Measurements from ENCODE around the gene H1-8. TPM values are rescaled to one million over a fixed set of nuclear protein-coding genes. Genes with fewer than 3 reads are reported as not detected.

The H1-8 gene
- total RNA-seq, 1 donor from 2014 or later, result not detected

GRCh38 chr3:129585949-129586657 is 43.1 kb downstream of the H1-8 start:
- no peak for TF ChIP-seq CTCF (IDR thresholded peaks at IDR 0.05; ENCODE audit: insufficient read depth, low read length, poor library complexity, severe bottlenecking)
- H3K27me3 ChIP-seq (ENCODE audit: control insufficient read depth, insufficient read depth, low read length), result no peaks in the 10 kb centered on the region
- no peak overlapping the region for H3K4me3 ChIP-seq (ENCODE audit: low read depth, low read length)
- DNase-seq (ENCODE audit: low read depth), result no peak
- H3K36me3 ChIP-seq (ENCODE audit: control insufficient read depth, insufficient read depth, low read length), result no peaks in the 10 kb centered on the region

GRCh38 chr3:129586746-129587430 is 43.9 kb downstream of the H1-8 start:
- DNase-seq (ENCODE audit: low read depth), result no peak
- H3K27me3 ChIP-seq (ENCODE audit: control insufficient read depth, insufficient read depth, low read length), result no peaks in the 10 kb centered on the region

GRCh38 chr3:129587566-129588210 is 44.7 kb downstream of the H1-8 start:
- H3K4me3 ChIP-seq (ENCODE audit: low read depth, low read length), result no peak overlapping the region
- H3K36me3 ChIP-seq (ENCODE audit: control insufficient read depth, insufficient read depth, low read length), result no peaks in the 10 kb centered on the region
- TF ChIP-seq CTCF (IDR thresholded peaks at IDR 0.05; ENCODE audit: insufficient read depth, low read length, poor library complexity, severe bottlenecking), result no peak
- no peaks in the 10 kb centered on the region for H3K27me3 ChIP-seq (ENCODE audit: control insufficient read depth, insufficient read depth, low read length)
- DNase-seq (ENCODE audit: low read depth), result no peak

More at GRCh38 chr3:129586746-129587430, 43.9 kb downstream of the H1-8 start:
- H3K36me3 ChIP-seq (ENCODE audit: control insufficient read depth, insufficient read depth, low read length), result no peaks in the 10 kb centered on the region
- no peak for TF ChIP-seq CTCF (IDR thresholded peaks at IDR 0.05; ENCODE audit: insufficient read depth, low read length, poor library complexity, severe bottlenecking)
- no peak overlapping the region for H3K4me3 ChIP-seq (ENCODE audit: low read depth, low read length)

GRCh38 chr3:129590215-129590614 is 47.2 kb downstream of the H1-8 start:
- TF ChIP-seq CTCF (IDR thresholded peaks at IDR 0.05; ENCODE audit: insufficient read depth, low read length, poor library complexity, severe bottlenecking), result no peak
- H3K36me3 ChIP-seq (ENCODE audit: control insufficient read depth, insufficient read depth, low read length), result no peaks in the 10 kb centered on the region
- H3K4me3 ChIP-seq (ENCODE audit: low read depth, low read length), result no peak overlapping the region
- DNase-seq (ENCODE audit: low read depth), result no peak
- no peaks in the 10 kb centered on the region for H3K27me3 ChIP-seq (ENCODE audit: control insufficient read depth, insufficient read depth, low read length)

- no peaks in the 10 kb centered on the region for H3K27me3 ChIP-seq (ENCODE audit: control insufficient read depth, insufficient read depth, low read length)
- no peak overlapping the region for H3K4me3 ChIP-seq (ENCODE audit: low read depth, low read length)
- DNase-seq (ENCODE audit: low read depth), result no peak
- TF ChIP-seq CTCF (IDR thresholded peaks at IDR 0.05; ENCODE audit: insufficient read depth, low read length, poor library complexity, severe bottlenecking), result no peak
- no peaks in the 10 kb centered on the region for H3K36me3 ChIP-seq (ENCODE audit: control insufficient read depth, insufficient read depth, low read length)
These were observed 49.0 kb downstream of the H1-8 start for GRCh38 chr3:129591932-129592331.

All from kidney epithelial cell (primary cell).